Activated CD8-positive, alpha-beta T cell treated with anti-CD3 and anti-CD28 coated beads, Interleukin-2, amount 10 ng/mL, durations not matched to agents 7 days and 5 days (primary cell): ENCODE measurements around the gene MYCT1. TPM values are rescaled to one million over a fixed set of nuclear protein-coding genes. Genes with fewer than 3 reads are reported as not detected.
"Not testable (repeated sequence)": the region's sequence is repeated elsewhere in the genome, so short reads cannot be mapped to it uniquely, and the experiment has no call there.

Experiments
- ATAC-seq: fragments of 150-1000 bp; cut with Tn5 transposase; one replicate; pipeline ENCODE4 v1.10.0; 2021; ENCODE audit warnings: moderate library complexity
- CTCF ChIA-PET: fragments of 350-600 bp; sonication (Branson Sonifier 250); formaldehyde crosslinking; loops from one replicate; lab custom pipeline; 2021; ENCODE audit warnings: antibody characterized with exemption; lab: Charles Lee
- POLR2A ChIA-PET: fragments of 350-600 bp; sonication (Branson Sonifier 250); formaldehyde crosslinking; loops from one replicate; lab custom pipeline; 2021; ENCODE audit warnings: antibody characterized with exemption; lab: Charles Lee
- DNase-seq: peaks from one replicate; pipeline ENCODE4 v3.0.0-alpha.2; 2020
- H3K27ac Mint-ChIP-seq: one replicate; pipeline ENCODE4 v1.8.0; 2021; ENCODE audit warnings: mild to moderate bottlenecking, mixed read lengths
- H3K27me3 Mint-ChIP-seq: one replicate; pipeline ENCODE4 v1.8.0; 2021; ENCODE audit warnings: low read depth, mixed read lengths
- H3K36me3 Mint-ChIP-seq: one replicate; pipeline ENCODE4 v1.8.0; 2021; ENCODE audit warnings: low read depth, mixed read lengths
- H3K4me1 Mint-ChIP-seq: one replicate; pipeline ENCODE4 v1.8.0; 2021; ENCODE audit warnings: low read depth, mixed read lengths
- H3K4me3 Mint-ChIP-seq: one replicate; pipeline ENCODE4 v1.8.0; 2021; ENCODE audit warnings: mild to moderate bottlenecking, mixed read lengths
- H3K9me3 Mint-ChIP-seq: one replicate; pipeline ENCODE4 v1.8.0; 2022; ENCODE audit warnings: mixed read lengths; ENCODE audit not compliant: insufficient read depth
- total RNA-seq, 2 experiments: library from RNA; stranded (reverse); gene quantifications; one replicate each; pipeline ENCODE4 v1.2.3, GENCODE V29; 2021

The MYCT1 gene, protein sequence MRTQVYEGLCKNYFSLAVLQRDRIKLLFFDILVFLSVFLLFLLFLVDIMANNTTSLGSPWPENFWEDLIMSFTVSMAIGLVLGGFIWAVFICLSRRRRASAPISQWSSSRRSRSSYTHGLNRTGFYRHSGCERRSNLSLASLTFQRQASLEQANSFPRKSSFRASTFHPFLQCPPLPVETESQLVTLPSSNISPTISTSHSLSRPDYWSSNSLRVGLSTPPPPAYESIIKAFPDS
- total RNA-seq = not detected

- Mint-ChIP-seq H3K4me3 (no peak within 1 kb of the TSS), H3K9me3 (no peaks in the 10 kb centered on the region), H3K27ac (no peak within 1 kb of the TSS), H3K4me1 (no peaks in the 10 kb centered on the region), H3K27me3 (peaks cover 10% of the 10 kb centered on the region), H3K36me3 (no peaks in the 10 kb centered on the region)
- ChIA-PET CTCF (no interaction called here), POLR2A (no interaction called here)
- DNase-seq (no peak), ATAC-seq (no peak)
Observed at GRCh38 chr6:152697634-152698033, at the start of gene MYCT1. Gene MYCT1, plus strand, starts transcription at chr6:152697897. Its CDS starts 6 bp downstream, at chr6:152697903.

DNA sequence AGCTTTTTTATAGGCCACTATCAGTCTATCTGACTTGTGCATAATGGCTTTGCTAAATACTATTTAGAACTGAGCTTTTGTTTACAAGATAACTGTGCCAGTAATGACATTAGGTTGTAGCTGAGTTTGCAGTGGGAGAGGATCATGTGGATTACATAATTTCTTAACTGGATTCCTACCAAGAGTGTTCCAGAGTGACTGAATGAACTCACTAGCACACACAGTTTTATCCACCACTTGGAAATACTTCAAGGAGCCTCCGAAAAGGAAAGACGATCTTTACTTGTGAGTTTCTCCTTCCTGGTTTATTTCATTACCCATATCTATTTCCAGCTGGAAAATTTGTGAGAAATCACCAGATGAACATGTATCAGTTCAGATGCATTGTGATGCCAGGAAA is 49.6 kb upstream of the MYCT1 start:
- no peak overlapping the region for H3K4me3 Mint-ChIP-seq
- no peaks in the 10 kb centered on the region for H3K9me3 Mint-ChIP-seq
- H3K27ac Mint-ChIP-seq = no peak overlapping the region
- H3K27me3 Mint-ChIP-seq = peaks cover 3% of the 10 kb centered on the region
- H3K4me1 Mint-ChIP-seq = no peaks in the 10 kb centered on the region
- ATAC-seq (no peak), DNase-seq (no peak)
- no peaks in the 10 kb centered on the region for H3K36me3 Mint-ChIP-seq
- ChIA-PET CTCF (no interaction called here), POLR2A (no interaction called here)

GRCh38 chr6:152651986-152652385 is 45.7 kb upstream of the MYCT1 start:
- DNase-seq (no peak), ATAC-seq (no peak)
- peaks cover 2% of the 10 kb centered on the region for H3K27me3 Mint-ChIP-seq
- H3K4me3 Mint-ChIP-seq = no peak overlapping the region
- ChIA-PET CTCF (no interaction called here), POLR2A (no interaction called here)
- H3K9me3 Mint-ChIP-seq = no peaks in the 10 kb centered on the region
- no peaks in the 10 kb centered on the region for H3K36me3 Mint-ChIP-seq
- no peak overlapping the region for H3K27ac Mint-ChIP-seq
- H3K4me1 Mint-ChIP-seq = no peaks in the 10 kb centered on the region

DNA sequence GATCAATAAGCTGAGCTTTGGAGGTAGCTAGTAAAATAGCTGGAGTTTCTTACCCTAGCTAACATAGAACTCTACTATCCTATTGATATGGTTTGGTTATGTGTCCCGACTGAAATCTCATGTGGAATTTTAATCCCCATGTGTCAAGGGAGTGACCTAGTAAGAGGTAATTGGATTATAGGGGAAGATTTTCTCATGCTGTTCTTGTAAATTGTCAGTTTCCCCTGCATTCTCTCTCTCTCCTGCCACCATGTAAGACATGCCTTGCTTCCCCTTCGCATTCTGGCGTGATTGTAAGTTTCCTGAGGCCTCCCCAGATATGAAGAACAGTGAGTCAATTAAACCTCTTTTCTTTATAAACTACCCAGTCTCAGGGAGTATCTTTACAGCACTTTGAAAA is 35.9 kb upstream of the MYCT1 start:
- ATAC-seq (no peak), DNase-seq (no peak)
- no peak overlapping the region for H3K4me3 Mint-ChIP-seq
- no peaks in the 10 kb centered on the region for H3K4me1 Mint-ChIP-seq
- POLR2A ChIA-PET = no interaction called here
- CTCF ChIA-PET = no interaction called here
- H3K36me3 Mint-ChIP-seq = no peaks in the 10 kb centered on the region
- H3K9me3 Mint-ChIP-seq = no peaks in the 10 kb centered on the region
- H3K27me3 Mint-ChIP-seq = no peaks in the 10 kb centered on the region
- H3K27ac Mint-ChIP-seq = no peak overlapping the region

GRCh38 chr6:152669895-152670294 is 27.8 kb upstream of the MYCT1 start:
- ATAC-seq = no peak
- POLR2A ChIA-PET = no interaction called here
- CTCF ChIA-PET = interaction anchor here (1.7 kb wide), 1 partner anchor 118 kb away, joined by 5 read pairs; no protein-coding TSS in a partner anchor
- Mint-ChIP-seq H3K4me3 (no peak overlapping the region), H3K27ac (no peak overlapping the region), H3K36me3 (no peaks in the 10 kb centered on the region), H3K9me3 (no peaks in the 10 kb centered on the region), H3K27me3 (no peaks in the 10 kb centered on the region), H3K4me1 (no peaks in the 10 kb centered on the region)
- no peak for DNase-seq

- Mint-ChIP-seq H3K27me3 (no peaks in the 10 kb centered on the region), H3K4me1 (no peaks in the 10 kb centered on the region), H3K9me3 (no peaks in the 10 kb centered on the region), H3K4me3 (no peak overlapping the region), H3K36me3 (no peaks in the 10 kb centered on the region), H3K27ac (no peak overlapping the region)
- ChIA-PET POLR2A (no interaction called here), CTCF (no interaction called here)
- ATAC-seq = no peak
- no peak for DNase-seq
Observed at GRCh38 chr6:152671171-152671570, 26.5 kb upstream of the MYCT1 start.

GRCh38 chr6:152673236-152673635 is 24.5 kb upstream of the MYCT1 start:
- Mint-ChIP-seq H3K9me3 (no peaks in the 10 kb centered on the region), H3K4me1 (no peaks in the 10 kb centered on the region), H3K27ac (no peak overlapping the region), H3K4me3 (no peak overlapping the region), H3K36me3 (no peaks in the 10 kb centered on the region), H3K27me3 (no peaks in the 10 kb centered on the region)
- no peak for DNase-seq
- no peak for ATAC-seq
- POLR2A ChIA-PET = no interaction called here
- CTCF ChIA-PET = no interaction called here

DNA sequence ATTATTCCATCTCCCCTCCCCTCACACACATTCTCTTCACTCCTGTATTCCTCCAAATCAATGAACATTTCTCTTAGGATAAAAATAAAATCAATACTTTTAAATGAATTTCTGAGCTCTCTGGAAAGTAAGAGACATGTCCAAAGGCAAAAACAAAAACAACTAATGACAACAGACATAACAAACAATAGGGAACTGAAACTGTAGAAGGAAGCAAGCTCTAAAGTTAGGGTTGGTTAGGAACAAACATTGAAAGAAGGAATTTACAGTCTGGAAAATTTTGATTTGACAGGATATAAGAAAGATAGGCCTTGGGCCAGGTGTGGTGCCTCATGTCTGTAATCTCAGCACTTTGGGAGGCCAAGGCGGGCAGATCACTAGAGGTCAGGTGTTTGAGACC is 17.5 kb upstream of the MYCT1 start:
- no peak for ATAC-seq
- ChIA-PET CTCF (no interaction called here), POLR2A (no interaction called here)

DNA sequence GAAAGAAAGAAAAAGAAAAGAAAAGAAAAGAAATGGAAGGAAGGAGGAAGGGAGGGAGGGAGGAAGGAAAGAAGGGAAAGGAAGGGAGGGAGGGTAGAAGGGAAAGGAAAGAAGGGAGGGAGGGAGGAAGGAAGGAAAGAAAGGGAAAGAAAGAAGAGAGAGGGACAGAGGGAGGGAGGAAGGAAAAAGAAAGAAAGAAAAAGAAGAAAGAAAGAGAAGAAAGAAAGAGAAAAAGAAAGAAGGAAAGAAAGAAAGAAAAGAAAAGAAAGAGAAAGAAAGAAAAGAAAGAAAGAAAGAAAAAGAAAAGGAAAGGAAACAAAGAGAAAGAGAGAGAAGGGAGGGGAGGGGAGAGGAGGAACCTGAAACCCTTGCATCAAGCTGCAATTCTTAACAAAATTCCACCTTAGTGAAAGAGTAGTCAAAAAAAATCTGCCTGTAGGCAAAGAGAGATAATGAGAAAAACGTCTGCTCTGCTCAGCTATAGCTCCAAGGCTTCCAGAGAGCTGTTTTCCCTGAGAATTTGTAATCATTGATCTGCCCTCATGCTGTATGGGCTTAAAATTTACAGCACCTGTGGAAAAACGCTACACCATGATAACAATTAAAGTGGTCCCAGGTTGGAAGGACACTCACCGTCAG is 16.7 kb upstream of the MYCT1 start:
- POLR2A ChIA-PET = no interaction called here

More for the DNA sequence above, 17.5 kb upstream of the MYCT1 start:
- H3K27me3 Mint-ChIP-seq = no peaks in the 10 kb centered on the region
- H3K36me3 Mint-ChIP-seq = no peaks in the 10 kb centered on the region
- H3K27ac Mint-ChIP-seq = no peak overlapping the region
- H3K4me1 Mint-ChIP-seq = no peaks in the 10 kb centered on the region
- DNase-seq = no peak
- H3K9me3 Mint-ChIP-seq = no peaks in the 10 kb centered on the region
- H3K4me3 Mint-ChIP-seq = no peak overlapping the region

DNA sequence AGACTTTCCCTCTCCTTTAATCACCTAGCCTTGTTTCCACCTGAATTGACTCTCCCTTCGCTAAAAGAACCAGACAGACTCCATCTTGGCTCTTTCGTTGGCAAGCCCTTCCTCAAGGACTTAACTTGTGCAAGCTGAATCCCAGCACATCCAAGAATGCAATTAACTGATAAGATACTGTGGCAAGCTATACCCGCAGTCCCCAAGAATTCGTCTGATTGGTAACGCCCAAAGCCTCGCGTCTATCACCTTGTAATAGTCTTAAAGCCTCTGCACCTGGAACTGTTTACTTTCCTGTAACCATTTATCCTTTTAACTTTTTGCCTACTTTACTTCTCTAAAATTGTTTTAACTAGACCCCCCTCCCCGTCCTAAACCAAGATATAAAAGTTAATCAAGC is 15.6 kb upstream of the MYCT1 start:
- H3K27me3 Mint-ChIP-seq = no peaks in the 10 kb centered on the region

More for the DNA sequence above, 16.7 kb upstream of the MYCT1 start:
- no peaks in the 10 kb centered on the region for H3K4me1 Mint-ChIP-seq
- H3K27ac Mint-ChIP-seq = no peak overlapping the region
- H3K4me3 Mint-ChIP-seq = no peak overlapping the region
- no peaks in the 10 kb centered on the region for H3K36me3 Mint-ChIP-seq
- CTCF ChIA-PET = no interaction called here
- DNase-seq = no peak
- no peak for ATAC-seq
- H3K9me3 Mint-ChIP-seq = no peaks in the 10 kb centered on the region
- no peaks in the 10 kb centered on the region for H3K27me3 Mint-ChIP-seq

DNA sequence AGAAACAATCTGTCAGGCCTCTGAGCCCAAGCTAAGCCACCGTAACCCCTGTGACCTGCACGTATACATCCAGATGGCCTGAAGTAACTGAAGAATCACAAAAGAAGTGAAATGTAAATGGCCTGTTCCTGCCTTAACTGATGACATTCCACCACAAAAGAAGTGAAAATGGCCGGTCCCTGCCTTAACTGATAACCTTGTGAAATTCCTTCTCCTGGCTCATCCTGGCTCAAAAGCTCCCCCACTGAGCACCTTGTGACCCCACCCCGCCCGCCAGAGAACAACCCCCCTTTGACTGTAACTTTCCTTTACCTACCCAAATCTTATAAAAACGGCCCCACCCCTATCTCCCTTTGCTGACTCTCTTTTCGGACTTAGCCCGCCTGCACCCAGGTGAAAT is 14.8 kb upstream of the MYCT1 start:
- ATAC-seq = not testable (repeated sequence)

More for the DNA sequence above, 15.6 kb upstream of the MYCT1 start:
- ATAC-seq (no peak), DNase-seq (no peak)
- H3K9me3 Mint-ChIP-seq = no peaks in the 10 kb centered on the region
- POLR2A ChIA-PET = no interaction called here
- CTCF ChIA-PET = no interaction called here
- no peak overlapping the region for H3K27ac Mint-ChIP-seq
- no peaks in the 10 kb centered on the region for H3K4me1 Mint-ChIP-seq
- no peaks in the 10 kb centered on the region for H3K36me3 Mint-ChIP-seq
- no peak overlapping the region for H3K4me3 Mint-ChIP-seq

GRCh38 chr6:152685819-152686218 is 11.9 kb upstream of the MYCT1 start:
- ChIA-PET CTCF (no interaction called here), POLR2A (no interaction called here)
- Mint-ChIP-seq H3K36me3 (no peaks in the 10 kb centered on the region), H3K27ac (no peak overlapping the region), H3K9me3 (no peaks in the 10 kb centered on the region), H3K27me3 (no peaks in the 10 kb centered on the region), H3K4me1 (no peaks in the 10 kb centered on the region), H3K4me3 (no peak overlapping the region)
- ATAC-seq (no peak), DNase-seq (no peak)

More for the DNA sequence above, 14.8 kb upstream of the MYCT1 start:
- H3K27ac Mint-ChIP-seq, H3K4me1 Mint-ChIP-seq, CTCF ChIA-PET, H3K36me3 Mint-ChIP-seq, DNase-seq, POLR2A ChIA-PET, H3K27me3 Mint-ChIP-seq, H3K9me3 Mint-ChIP-seq, H3K4me3 Mint-ChIP-seq: not testable (repeated sequence)
